NCI-H1930 (cell line): ENCODE results near the gene LRRC8C.
"Not testable (repeated sequence)": the region's sequence is repeated elsewhere in the genome, so short reads cannot be mapped to it uniquely, and the experiment has no call there.

Experiments
- DNase-seq, 2 experiments: peaks; one replicate each; lab custom pipeline; 2025; lab: John Stamatoyannopoulos, UW

The LRRC8C gene

DNA sequence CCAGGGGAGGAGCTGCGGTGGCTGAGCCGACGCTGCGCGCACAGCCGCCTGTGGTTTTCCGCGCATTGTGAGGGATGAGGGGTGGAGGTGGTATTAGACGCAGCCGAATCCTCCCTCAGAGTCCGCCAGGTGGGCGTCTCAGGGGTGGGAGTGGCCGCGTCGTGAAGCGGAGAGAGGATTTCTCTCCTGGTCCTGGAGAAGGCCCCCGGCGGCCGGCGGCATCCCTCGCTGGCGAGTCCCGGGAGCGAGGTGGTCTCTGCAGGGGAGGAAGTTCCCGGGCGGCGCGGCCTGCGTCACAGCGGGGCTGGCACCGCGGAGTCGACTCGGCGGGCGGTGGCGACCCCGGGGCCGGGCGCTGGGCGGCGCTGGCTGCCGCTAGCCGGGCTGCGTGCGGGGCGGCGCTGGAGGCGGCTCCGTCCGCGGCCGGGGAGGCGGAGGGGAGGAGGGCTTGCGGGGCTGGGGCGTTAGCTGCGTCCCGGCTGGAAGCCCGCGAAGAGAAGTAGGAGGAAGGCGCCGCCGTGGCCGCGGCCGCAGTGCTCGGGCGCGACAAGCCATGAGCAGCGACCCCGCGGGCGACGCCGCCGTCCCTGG lies at the start of gene LRRC8C:
LRRC8C (plus strand) TSS at position 464 of the 591 bp plus-strand sequence. CDS start 53,354 bp downstream, outside the sequence.
- DNase-seq = peak; percentile 53 to 64

DNA sequence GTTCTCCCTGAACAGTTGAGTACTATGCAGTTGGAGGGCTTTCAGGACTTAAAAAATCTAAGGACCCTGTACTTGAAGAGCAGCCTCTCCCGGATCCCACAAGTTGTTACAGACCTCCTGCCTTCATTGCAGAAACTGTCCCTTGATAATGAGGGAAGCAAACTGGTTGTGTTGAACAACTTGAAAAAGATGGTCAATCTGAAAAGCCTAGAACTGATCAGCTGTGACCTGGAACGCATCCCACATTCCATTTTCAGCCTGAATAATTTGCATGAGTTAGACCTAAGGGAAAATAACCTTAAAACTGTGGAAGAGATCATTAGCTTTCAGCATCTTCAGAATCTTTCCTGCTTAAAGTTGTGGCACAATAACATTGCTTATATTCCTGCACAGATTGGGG lies 48.7 kb upstream of the LRRC8C start:
- DNase-seq = no peak

DNA sequence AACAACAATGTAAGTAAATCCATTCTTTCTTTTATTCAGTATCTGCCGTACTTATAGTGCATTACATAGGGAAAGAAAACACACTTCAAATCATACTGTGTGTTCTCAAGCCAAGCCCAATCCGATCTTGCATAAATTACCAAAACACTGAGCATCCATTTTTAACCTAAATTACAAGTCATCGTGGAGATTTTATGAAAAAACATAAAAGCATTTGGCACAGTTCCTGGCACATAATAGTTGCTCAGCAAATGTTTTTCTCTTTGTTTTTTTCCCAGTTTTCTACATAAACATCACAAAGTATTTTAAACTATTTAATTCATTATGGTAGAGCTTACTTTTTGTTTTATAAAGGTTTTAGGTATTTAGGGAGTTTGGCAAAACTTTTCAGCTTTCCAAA lies 48.1 kb upstream of the LRRC8C start:
- no peak for DNase-seq

DNA sequence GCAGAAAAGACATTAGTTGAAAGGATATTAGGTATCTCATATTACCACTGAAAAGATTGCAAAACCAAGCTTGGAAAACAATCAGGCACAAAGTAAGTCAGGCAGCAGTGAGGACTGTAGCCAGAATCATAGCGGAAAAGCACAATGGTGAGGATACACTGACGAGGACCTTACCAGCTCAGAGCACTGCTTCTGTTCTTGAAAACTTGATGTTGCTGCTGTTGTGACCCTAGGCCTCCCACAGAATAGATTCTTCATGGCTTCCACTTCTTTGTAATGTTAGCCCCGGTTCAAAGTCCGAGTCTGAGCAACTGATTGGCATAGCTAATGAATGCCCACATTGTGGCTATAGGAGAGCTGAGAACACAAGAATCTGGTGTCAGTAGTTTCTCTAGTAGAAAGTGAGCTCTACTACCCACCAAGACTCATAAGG lies 45.2 kb upstream of the LRRC8C start:
- no peak for DNase-seq

DNA sequence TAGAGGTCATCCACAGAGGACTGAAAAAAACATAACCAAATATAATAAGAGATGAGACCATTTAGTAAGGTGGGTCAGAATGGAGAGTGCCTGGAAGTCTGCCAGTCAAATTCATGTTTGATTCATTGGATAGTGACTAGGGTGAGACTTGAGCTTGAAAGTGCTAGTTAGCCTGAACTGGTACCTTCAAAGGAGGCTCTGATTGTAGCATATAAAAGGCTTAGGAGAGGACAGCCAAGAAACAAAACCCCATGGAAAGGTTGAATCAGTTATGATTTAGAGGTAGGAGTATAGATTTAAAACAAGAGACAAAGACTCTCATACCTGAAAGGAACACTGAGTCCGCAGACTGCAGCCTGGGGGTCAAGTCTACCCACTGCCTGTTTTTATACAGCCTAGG lies 44.4 kb upstream of the LRRC8C start:
- no peak for DNase-seq

DNA sequence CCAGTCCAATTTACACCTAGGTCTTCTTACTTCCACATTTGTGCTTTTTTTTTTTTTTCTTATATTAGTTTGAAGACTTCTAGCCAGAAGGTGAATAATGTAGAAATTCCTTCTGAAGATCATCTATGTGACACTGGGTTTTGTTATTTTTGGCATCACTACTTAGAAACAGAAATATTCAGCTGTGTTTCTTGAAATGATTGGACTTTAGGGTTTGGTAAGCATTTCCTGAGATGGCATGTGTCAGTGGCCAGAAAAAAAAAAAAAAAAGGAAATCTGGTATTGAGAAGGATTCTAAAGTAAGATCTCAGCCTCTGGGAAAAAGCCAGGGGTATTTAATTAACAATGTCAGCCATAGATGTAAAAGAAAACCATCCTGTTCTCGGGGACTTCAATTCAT lies 43.4 kb upstream of the LRRC8C start:
- DNase-seq = no peak

DNA sequence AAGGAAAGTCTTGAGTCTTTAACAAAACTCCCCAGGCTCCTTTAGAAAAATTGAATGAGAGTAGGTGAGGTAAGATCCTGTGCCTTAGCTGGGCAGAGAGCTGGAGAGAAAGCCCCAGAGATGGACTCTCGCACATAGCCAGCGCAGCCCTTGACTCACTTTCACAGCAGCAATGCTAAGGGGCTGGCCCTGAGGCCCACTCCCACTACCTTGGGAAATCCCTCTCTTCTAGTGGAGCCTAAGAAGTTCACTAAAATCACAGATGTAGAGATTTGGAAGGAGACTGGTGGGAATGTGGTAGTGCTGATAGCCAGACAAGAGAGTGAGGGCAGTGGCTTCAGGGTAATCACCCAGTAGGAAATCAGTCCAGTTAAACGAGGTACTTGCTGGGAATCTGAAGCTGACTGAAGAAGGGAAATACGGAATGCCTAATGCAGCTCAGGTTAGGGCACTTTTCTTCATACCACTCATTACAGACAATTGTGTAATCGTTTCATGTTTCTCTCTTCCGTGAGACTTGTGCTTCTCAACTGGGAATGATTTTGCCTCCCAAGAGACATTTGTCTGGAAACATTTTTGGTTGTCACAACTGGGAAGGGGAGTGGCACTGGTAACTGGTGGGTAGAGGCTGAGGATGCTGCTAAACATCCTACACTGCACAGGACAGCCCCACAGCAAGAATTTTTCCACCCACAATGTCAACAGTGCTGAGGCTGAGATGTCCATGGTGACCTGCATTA lies 42.4 kb upstream of the LRRC8C start:
- no peak for DNase-seq

DNA sequence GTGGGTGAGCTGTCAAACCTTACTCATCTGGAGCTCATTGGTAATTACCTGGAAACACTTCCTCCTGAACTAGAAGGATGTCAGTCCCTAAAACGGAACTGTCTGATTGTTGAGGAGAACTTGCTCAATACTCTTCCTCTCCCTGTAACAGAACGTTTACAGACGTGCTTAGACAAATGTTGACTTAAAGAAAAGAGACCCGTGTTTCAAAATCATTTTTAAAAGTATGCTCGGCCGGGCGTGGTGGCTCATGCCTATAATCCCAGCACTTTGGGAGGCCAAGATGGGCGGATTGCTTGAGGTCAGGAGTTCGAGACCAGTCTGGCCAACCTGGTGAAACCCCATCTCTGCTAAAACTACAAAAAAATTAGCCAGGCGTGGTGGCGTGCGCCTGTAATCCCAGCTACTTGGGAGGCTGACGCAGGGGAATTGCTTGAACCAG lies 40.0 kb upstream of the LRRC8C start:
- not testable (repeated sequence) for DNase-seq

DNA sequence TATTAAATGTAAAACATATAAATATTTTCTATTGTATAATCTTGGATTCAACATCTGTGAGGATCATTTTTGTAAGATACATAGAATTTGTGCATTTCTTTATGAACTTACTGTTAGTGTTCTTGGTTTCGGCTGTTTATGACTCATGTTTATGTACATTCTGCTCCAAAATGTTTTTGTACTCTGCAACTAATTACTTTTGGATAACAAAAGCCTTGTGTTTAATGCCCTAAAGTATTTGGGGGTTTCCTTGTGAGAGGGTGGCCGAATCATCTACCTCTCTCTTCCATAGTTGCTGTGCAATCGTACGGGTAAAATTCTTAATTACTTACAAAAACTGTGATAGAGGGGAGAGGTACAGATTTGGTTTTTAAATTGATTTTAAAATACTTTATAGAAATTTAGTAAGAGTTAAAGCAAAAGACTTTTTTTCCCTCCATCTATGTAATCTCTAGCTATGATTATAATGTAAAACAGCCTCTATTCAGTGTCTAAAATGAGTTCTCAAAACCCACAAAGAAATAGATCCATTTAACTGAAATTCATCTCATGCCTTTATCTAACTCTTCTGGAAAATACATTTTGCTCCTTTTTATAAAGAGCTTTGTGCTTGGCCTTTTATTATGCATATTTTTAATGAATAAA lies 38.7 kb upstream of the LRRC8C start:
- peak; percentile 14 to 22 for DNase-seq

DNA sequence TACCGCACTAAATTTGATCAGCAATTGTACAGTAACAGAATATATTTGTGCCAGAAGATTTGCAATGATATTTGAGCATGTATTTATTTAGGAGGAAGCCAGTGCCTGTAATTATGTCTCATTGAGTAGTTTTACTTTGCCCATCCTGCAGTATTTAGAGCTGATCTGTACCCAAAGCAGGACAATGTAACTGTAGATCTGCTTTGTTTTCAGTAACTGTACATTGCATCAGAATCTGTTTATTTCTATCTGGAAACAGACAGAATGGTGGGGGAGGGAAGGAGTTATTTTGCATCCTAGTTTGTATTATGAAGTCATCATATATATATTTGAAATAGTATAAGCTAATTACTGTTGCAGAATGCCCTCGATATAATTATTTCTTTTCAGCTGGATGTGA lies 36.2 kb upstream of the LRRC8C start:
- peak; percentile 33 to 71 for DNase-seq

DNA sequence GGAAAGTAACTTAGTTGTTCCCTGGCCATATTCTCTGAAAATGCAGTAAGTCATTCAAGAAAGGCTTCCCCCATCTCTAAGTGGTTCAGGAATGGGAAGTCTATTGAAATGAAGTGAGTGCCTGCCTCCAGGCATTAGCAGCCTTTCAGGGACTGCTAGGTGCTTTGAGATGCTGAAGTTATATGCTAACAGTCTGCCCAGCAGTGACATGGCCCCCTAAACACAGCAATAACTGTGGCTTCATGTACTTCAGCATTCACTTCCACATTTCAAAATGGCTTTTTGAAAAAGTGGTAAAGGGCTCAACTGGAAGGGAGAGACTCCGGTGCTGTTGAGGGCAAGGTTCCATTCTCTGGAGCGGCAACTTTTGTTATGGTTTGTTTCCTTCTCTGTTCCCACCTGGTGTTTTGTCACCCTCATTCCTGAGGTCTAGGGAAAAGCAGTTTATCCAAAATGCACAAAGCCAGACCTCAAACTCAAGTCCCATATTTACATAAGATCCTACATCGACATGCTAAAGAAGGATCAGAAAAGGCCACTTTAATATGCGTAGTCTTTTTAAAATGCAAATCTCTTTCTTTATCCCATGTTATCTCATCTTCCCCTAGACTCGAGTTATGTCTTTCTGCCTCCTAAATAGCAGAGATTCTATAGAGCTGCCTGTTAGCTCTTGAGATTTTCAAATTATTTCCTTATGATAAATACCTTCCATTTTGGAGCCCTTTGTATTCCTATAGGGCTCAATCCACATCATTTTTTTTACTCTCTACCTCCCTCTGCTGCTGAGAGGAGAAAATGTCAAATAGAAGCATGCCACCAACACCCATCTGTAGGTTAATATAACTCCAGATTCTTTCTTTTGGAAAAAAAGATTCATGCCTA lies 34.2 kb upstream of the LRRC8C start:
- DNase-seq = peak; percentile 6 to 39

DNA sequence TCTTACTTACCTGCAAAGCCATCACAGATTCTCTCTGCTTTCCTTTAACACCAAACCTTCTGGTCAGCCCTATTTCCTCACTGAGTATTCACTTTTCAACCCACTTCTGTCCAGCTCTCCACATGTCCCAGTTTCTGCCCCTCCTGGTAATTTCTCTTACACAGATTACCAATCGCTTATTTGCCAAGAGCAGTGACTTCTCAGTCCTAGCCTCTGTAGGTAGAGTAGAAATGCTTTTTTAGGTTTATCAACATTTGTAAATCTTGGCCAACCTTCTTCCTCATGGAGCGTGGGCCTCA lies 33.6 kb upstream of the LRRC8C start:
- no peak for DNase-seq

DNA sequence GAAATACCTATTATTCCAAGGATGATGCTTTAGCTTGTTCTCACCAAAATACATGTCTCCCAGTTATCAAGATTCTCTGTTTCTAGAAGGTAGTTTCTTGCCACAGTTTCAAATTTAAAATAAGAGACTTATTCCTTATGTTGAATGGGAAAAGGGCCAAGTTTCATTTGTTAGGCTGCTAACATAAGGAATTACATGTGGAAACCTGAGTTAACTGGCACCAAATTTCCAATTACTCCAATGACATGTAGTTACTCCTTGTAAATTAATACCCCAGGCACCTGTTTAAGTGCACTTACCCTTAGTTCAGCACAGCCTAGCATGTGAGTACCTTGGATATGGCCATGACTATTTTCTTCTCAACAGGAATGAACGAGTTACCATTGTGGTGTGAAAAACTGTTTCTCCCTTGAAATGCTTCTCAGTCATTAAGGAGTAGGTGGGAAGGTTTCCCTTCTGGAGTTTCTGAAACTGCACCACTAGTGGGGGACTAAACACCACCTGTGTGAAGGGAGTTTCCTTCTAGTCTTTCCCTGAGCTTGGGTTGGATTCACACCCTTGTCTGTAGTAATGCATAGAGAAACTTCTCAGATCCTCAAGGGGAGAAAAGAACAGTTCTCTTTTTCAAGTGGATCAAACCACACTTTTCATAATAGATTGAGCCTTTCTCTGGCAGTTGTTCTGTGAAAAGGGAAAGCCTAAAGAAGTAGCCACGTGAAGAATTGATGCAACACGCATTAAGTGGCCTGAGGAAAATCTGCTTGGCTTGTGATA lies 32.3 kb upstream of the LRRC8C start:
- no peak for DNase-seq

DNA sequence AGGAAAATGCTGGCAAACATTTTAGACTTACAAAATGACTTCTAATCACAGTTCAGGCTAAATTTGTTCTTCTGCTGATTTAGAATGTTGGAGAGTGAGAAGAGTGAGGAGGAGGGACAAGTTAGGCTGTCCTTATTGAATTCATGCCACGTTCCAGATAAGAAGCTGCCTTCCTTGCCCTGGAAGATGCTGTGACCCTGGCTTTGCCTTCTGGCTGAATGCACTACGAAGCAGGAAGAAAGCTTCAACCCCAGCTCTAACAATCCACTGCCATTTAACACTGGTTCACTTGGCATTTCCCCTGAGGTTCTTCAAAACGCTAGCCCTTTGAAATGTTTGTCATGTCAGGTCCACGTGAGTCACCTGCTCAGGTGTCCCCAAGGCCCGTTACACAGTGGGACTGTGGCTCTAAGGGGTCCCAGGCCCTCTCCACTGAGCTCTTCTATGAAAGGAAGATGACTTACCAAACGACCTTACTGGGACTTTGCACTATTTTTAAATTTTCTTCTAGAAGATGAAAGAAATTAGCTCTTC lies 30.0 kb upstream of the LRRC8C start:
- no peak for DNase-seq

DNA sequence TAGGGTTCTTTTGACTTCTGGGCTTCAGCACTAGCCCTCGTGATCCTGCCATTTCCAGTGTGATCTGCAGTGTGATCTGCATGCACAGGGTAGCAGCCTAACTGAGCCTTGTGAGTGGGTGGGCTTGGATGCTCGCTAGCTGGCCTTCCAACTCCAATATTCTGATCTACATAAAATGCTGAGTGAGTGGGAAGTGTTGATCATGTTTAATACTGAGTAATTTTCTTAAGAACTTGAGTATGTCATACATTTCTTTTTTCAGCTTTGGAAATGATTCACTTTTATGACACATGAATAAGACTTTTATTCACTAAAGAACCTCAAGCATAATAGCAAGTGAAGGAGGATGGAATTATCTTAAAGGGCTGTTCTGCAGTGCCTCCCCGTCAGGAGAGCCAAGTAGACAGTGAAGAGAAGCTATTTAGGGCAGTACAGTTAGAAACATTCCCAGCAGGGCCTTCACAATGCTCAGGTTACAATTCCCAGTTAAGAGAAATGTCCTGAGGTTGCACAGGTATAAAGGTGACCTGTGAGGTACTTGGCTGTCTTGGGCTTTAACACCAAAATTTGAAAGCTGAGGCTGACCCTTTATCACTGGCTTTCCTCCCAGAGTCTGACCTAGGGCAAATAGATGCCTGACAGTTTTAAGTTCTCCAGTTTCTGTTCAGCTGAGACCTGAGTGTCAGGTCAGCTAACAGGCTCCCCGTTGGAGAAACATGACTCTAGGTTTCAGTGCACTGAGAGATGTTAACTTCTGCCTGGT lies 29.1 kb upstream of the LRRC8C start:
- DNase-seq = no peak

DNA sequence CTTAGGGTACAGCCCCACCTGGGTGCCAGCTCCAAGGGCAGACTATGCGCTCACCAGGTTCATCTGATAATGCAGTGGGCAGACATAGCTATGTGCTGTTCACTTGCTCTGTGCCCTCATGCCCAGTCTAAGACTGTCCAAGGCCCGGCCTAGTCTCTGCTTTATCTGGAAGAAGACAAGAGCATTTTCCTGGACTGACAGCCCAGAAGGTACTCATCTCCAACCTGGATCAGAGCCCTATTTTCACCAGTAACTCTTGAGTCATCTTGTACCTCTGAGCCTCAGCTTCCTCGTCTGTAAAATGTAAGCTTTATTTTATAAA lies 28.5 kb upstream of the LRRC8C start:
- DNase-seq = no peak

DNA sequence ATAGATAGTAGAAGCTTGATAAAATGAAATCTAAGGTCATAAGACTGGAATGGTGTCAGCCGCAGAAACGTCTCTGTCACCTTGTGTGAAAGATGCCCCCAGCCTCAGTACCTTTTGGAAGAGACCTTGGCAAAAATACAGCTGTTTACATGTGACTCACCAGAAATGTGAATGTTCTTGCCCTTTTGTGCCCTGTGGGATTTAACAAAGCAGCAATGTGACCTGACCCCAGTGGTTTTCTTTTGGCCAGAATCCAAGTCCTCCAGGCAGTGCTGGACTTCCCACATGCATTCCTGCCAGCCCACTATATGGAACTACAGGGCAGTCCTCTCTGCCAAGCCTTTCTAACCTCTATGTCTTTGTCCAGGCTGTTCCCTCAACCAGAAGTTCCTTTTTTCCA lies 27.2 kb upstream of the LRRC8C start:
- DNase-seq = no peak

DNA sequence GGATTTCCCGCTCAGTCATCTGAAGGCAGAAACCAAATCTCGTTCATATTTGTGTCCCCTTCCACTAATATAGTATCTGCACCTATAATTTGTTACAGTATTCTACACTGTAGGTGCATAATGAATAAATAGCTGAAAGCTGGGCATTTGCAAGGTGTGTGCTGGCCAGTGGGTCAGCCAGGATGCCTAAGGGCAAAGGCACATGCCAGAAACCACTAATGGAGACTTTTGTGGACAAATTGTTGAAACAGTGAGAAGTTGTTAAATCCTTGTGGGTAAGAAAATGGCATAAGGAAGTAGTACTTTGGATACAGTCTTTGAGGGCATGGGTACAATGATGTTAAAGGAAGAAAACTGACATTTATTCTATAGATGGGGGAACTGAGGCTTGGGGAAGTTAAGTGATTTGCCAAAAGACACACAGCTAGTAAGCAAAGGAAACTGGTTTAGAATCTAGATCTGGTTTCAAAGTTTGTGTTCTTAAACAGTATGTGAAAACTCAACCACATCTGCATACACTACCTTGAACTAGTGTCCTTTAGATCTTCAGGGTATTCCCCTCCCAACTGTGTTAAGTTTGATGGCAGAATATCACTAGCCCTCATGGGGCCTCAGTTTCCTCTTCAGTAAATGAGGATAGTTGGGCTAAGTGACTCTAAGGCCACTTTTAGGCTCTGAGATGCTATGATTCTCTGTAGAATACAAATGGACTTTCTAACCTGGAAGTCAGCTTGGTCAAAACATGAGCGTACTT lies 26.5 kb upstream of the LRRC8C start:
- no peak for DNase-seq

DNA sequence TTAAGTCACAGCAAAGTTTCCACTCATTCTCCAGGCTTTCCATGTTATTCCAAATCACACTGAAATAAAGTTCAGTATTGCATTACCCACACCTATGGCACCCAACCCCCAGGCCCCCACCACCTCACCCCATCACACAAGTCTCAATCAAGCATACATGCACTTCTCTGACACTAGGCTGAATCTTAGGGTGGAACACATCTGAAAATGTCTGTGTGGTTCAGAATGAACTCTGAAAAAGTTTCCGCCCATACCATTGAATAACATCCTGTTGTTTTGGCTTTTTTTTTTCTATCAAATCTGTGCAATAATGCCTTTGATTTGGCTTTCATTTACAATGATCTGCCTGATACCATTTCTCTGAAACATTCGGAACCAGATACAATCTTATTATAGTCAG lies 25.8 kb upstream of the LRRC8C start:
- DNase-seq = no peak
